ENCODE data around the gene CD109.

The CD109 gene

DNA sequence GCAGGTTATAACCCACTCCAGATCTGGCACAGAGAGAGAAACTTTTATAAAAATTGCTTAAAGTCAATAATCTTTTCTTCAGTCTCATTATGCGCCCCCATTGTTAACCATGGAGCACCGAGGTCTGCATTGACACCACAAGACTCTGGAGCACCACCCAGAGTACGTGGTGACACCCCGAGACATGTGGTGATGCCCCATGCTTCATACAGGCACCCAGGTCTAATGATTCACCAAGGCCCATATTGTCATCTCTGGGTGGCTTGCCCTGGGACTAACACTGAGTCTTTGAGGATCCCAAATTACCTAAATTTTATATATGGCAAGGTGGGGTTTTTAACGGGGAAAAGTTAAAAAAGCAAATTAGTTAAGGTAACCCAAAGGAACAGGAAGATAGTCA, 31.1 kb downstream of the CD109 start:
- TF ChIP-seq FOXP2 (optimal IDR thresholded peaks at IDR 0.05; ENCODE audit: borderline replicate concordance, extremely low read depth, extremely low read length, insufficient read depth) (no peak), TAF1 (IDR thresholded peaks at IDR 0.05; ENCODE audit: borderline replicate concordance, insufficient read depth, low read length) (no peak), POLR2AphosphoS5 (IDR thresholded peaks at IDR 0.05; ENCODE audit: low read depth, low read length) (no peak), SIN3A (IDR thresholded peaks at IDR 0.05; ENCODE audit: borderline replicate concordance, insufficient read depth, low read length) (no peak)
- TF ChIP-seq, protein P1, sequence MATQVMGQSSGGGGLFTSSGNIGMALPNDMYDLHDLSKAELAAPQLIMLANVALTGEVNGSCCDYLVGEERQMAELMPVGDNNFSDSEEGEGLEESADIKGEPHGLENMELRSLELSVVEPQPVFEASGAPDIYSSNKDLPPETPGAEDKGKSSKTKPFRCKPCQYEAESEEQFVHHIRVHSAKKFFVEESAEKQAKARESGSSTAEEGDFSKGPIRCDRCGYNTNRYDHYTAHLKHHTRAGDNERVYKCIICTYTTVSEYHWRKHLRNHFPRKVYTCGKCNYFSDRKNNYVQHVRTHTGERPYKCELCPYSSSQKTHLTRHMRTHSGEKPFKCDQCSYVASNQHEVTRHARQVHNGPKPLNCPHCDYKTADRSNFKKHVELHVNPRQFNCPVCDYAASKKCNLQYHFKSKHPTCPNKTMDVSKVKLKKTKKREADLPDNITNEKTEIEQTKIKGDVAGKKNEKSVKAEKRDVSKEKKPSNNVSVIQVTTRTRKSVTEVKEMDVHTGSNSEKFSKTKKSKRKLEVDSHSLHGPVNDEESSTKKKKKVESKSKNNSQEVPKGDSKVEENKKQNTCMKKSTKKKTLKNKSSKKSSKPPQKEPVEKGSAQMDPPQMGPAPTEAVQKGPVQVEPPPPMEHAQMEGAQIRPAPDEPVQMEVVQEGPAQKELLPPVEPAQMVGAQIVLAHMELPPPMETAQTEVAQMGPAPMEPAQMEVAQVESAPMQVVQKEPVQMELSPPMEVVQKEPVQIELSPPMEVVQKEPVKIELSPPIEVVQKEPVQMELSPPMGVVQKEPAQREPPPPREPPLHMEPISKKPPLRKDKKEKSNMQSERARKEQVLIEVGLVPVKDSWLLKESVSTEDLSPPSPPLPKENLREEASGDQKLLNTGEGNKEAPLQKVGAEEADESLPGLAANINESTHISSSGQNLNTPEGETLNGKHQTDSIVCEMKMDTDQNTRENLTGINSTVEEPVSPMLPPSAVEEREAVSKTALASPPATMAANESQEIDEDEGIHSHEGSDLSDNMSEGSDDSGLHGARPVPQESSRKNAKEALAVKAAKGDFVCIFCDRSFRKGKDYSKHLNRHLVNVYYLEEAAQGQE (IDR thresholded peaks at IDR 0.05; ENCODE audit: insufficient read depth in 1 of 2, low read depth in 2 of 2, low read length in 2 of 2): no peak

DNA sequence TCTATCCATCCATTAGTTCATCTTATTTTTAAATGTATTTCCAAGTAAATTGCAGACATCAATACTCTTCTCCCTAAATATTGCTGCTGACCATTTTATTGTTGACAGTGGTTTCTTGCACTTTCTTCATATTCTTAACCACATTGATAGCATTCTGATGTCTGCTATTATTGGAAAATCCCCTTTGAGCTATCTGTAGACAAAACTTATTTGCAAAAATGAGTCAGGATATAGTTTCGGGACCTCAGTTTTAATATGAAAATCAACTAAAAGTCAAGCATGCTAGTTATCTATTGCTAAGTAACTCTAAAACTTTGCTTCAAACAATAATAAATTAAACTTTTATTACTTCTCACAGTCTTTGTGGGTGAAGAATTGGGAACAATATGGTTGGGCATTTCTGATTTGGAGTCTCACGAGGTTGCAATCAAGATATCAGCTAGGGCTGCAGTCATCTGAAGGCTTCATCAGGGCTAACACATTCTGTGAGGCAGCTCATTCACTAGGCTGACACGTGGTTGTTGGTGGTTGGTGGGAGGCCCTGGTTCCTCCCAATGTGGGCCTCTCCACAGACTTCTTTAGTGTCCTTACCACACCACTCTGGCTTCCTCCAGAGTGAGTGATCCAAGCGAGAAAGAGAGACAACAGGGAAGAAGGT, 32.7 kb downstream of the CD109 start:
- TF ChIP-seq, protein P1 (IDR thresholded peaks at IDR 0.05; ENCODE audit: insufficient read depth in 1 of 2, low read depth in 2 of 2, low read length in 2 of 2): no peak
- TF ChIP-seq TAF1 (IDR thresholded peaks at IDR 0.05; ENCODE audit: borderline replicate concordance, insufficient read depth, low read length): no peak
- TF ChIP-seq FOXP2 (optimal IDR thresholded peaks at IDR 0.05; ENCODE audit: borderline replicate concordance, extremely low read depth, extremely low read length, insufficient read depth): no peak
- no peak for TF ChIP-seq POLR2AphosphoS5 (IDR thresholded peaks at IDR 0.05; ENCODE audit: low read depth, low read length)
- TF ChIP-seq SIN3A (IDR thresholded peaks at IDR 0.05; ENCODE audit: borderline replicate concordance, insufficient read depth, low read length): no peak

DNA sequence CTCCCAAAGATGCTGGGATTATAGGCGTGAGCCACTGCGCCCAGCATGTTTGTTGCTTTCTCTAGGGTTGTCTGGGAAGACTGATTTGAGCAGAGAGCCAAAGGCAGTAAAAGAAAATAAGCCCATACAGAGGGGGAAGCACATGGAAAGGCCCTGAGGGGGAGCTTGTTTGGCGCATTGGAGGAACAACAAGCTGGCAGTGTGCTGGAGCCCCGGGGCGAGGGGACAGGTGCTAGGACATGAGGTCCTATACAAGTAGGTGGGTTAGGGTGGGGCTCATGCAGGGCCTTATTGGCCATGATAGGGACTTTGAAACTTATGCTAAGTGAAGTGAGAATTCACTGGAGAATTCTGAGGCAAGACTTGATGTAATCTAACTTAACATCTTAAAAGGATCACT, 35.3 kb downstream of the CD109 start:
- TF ChIP-seq SIN3A (IDR thresholded peaks at IDR 0.05; ENCODE audit: borderline replicate concordance, insufficient read depth, low read length) (no peak), POLR2AphosphoS5 (IDR thresholded peaks at IDR 0.05; ENCODE audit: low read depth, low read length) (no peak), TAF1 (IDR thresholded peaks at IDR 0.05; ENCODE audit: borderline replicate concordance, insufficient read depth, low read length) (no peak), FOXP2 (optimal IDR thresholded peaks at IDR 0.05; ENCODE audit: borderline replicate concordance, extremely low read depth, extremely low read length, insufficient read depth) (no peak)
- TF ChIP-seq, protein P1 (IDR thresholded peaks at IDR 0.05; ENCODE audit: insufficient read depth in 1 of 2, low read depth in 2 of 2, low read length in 2 of 2): no peak

DNA sequence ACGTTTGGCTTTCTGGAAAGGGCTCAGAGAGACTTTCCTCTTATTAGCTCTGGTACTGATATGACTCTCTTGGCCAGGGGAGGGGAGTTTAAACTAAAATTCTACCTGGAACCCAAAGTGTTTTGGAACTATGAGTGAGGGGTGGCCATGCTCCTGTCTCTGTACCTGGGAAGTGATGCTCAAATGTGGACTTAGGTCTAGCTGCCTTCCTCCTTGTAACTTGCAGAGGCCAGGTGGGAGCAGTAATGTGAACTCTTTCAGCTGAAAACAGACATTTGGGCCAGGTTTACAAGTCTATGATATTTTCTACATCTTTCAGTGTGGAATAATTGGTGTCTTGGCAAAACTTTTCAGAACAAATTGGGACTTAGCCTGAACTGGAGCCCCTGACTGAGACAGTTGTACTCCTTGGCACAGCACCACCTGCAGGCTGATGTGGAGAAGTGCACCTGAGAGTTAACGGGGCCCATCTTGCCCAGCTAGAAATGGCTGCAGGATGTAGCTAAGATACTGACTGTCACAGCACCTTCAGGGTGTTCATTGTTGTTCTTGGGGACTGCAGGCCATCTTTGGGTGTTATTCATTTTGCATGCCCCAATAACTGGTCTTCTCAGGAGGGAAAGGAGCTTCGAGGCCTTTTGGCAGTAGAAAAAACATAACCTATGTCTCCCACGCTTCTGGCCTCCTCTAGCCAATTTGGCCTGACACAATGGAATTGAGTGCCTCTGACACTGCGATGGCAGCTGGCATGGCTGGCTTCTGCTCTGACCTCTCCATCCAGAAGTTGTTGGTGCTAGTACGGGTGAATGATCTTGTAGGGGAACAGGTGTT, 37.1 kb downstream of the CD109 start:
- TF ChIP-seq, protein P1 (IDR thresholded peaks at IDR 0.05; ENCODE audit: insufficient read depth in 1 of 2, low read depth in 2 of 2, low read length in 2 of 2): no peak
- TF ChIP-seq SIN3A (IDR thresholded peaks at IDR 0.05; ENCODE audit: borderline replicate concordance, insufficient read depth, low read length) (no peak), POLR2AphosphoS5 (IDR thresholded peaks at IDR 0.05; ENCODE audit: low read depth, low read length) (no peak), TAF1 (IDR thresholded peaks at IDR 0.05; ENCODE audit: borderline replicate concordance, insufficient read depth, low read length) (no peak), FOXP2 (optimal IDR thresholded peaks at IDR 0.05; ENCODE audit: borderline replicate concordance, extremely low read depth, extremely low read length, insufficient read depth) (no peak)

Measured in PFSK-1 (cell line).